22Rv1 (cell line): ENCODE measurements around the gene LRP4.
"Not testable (repeated sequence)": the region's sequence is repeated elsewhere in the genome, so short reads cannot be mapped to it uniquely, and the experiment has no call there.

Experiments
- H3K27ac ChIP-seq: fragments of 450-650 bp; 2 replicates; pipeline ENCODE4 v1.5.1; 2017
- CTCF ChIP-seq: fragments of 450-650 bp; IDR thresholded peaks from 2 replicates; pipeline ENCODE4 v1.5.1; 2017; ENCODE audit warnings: mild to moderate bottlenecking
- ZFX ChIP-seq: fragments of 450-650 bp; IDR thresholded peaks from 2 replicates; pipeline ENCODE4 v1.6.1; 2017; ENCODE audit warnings: antibody characterized with exemption, borderline replicate concordance

LRP4 gene

GRCh38 chr11:46944356-46945075 is 26.2 kb upstream of the LRP4 start:
- TF ChIP-seq ZFX (no peak), CTCF (no peak)
- H3K27ac ChIP-seq = no peak overlapping the region

DNA sequence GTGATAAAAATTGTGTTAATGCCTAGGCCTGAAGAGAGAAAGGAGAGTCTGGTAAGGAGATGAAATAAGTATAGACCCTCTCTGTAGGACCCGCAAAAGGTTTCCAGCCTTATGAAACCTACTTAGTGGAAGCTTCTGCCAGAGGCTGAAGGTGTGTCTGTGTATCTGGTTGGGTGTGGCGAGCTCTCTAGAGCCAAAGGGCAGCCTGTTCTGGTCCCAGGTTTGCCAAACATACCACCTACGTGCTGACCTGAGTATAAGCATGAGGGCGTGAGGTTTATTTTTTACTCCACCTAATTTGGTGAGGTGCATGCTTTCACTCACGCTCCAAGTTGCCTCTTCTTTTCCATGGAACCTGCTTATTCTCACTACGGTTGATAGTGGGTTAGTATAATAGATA is 23.8 kb upstream of the LRP4 start:
- TF ChIP-seq CTCF (no peak), ZFX (no peak)
- no peak overlapping the region for H3K27ac ChIP-seq

- TF ChIP-seq CTCF (no peak), ZFX (no peak)
- peak within 1 kb of the TSS; percentile 46 for H3K27ac ChIP-seq
Observed at GRCh38 chr11:46936138-46937110, 18.1 kb upstream of the LRP4 start, which contains the start of gene CSTPP1. CSTPP1 (plus strand) TSS chr11:46936761; CDS start chr11:46936806, 45 bp downstream.

GRCh38 chr11:46930089-46930488 is 11.7 kb upstream of the LRP4 start:
- TF ChIP-seq CTCF (no peak), ZFX (no peak)
- H3K27ac ChIP-seq = no peak overlapping the region

DNA sequence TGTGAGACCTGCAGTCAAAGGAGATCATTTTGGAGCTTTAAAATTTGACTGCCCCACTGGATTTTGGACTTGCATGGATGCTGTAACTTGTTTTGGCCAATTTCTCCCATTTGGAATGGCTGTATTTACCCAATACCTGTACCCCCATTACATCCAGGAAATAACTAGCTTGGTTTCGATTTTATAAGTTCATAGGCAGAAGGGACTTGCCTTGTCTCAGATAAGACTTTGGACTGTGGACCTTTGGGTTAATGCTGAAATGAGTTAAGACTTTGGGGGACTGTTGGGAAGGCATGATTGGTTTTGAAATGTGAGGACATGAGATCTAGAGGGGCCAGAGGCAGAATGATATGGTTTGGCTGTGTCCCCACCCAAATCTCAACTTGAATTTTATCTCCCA is 10.4 kb upstream of the LRP4 start:
- H3K27ac ChIP-seq = not testable (repeated sequence)

DNA sequence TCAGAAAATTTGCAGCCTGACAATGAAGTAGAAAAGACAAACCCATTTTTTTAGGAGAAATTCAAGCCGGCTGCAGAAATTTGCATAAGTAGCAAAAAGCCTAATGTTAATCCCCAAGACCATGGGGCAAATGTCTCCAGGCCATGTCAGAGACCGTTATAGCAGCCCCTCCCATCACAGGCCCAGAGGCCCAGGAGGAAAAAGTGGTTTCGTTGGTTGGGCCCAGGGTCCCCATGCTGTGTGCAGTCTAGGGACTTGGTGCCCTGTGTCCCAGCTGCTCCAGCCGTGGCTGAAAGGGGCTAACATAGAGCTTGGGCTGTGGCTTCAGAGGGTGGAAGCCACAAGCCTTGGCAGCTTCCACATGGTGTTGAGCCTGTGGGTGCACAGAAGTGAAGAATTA is 9.6 kb upstream of the LRP4 start:
- H3K27ac ChIP-seq = not testable (repeated sequence)

DNA sequence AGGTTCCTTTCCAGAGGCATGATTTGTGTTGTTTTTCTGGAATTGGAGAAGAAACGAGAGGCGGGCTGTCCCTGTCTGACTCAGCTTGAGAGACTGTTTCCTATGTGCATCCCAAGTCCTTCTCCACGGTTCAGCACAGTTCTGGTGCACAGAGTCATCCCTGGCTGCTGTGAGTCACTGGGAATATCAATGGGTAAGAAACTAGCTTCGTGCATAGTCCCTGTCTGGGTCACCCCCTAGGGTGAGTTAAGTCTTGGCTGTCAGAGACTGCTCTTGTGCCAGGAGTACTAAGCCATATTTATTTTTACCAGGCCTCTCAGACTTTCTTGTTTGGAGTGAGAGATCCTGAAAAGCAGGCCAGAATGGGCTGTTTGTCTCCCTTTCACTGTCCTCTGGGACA is 2.4 kb upstream of the LRP4 start:
- no peak for TF ChIP-seq ZFX
- no peak for TF ChIP-seq CTCF
- no peak overlapping the region for H3K27ac ChIP-seq

GRCh38 chr11:46918788-46919513 is 601 bp upstream of the LRP4 start:
- TF ChIP-seq CTCF (no peak), ZFX (no peak)
- H3K27ac ChIP-seq = no peak overlapping the region
